Fibroblast of skin of left quadriceps (primary cell): ENCODE results near the gene MADD.
A peak's percentile ranks its signal among the peaks of the same experiment; 100 is the strongest.

Experiments used
- DNase-seq, 2 experiments: peaks; one replicate each; pipeline ENCODE4 v3.0.0-alpha.2; 2013; ENCODE audit warnings: low read depth in 2 of 2

The MADD gene

DNA sequence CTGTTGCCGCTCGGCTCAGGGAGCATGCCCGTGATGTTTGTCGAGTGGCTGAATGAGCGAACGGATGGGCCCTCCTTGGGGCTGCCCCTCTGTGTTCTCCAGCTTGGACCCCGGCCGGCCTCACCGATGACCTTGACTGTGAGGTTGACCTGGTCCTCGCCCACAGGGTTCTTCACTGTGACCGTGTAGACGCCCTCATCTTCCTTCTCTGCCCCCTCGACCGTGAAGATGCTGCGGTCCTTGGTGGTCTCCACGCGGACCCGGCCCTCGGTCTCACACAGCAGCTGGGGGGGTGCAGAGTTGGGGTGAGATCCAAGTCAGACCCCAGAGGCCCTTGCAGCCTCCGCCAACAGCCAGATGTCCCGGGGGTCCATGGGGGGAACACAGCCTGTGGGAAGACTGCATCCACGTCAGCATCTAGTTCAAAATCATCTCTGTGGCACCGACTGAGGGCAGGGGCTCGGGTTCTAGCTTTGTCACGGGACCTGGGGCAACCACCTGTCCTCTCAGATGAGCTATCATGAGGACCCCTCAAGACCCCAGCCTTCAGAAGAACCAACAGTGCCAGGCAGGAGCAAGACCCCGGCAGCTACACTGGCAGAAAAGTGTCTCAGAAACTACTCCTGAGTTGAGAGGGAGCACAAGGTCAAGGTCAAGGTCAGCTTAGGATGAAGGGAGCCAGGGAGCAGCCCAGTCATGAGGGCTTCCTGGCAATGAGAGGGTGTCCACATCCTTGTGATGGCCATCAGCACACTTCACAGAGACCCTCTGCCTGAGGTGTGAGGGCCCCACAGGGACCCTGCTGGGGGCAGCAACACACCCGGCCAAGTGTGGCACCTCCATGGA lies 68.7 kb downstream of the MADD start:
- DNase-seq = no peak

DNA sequence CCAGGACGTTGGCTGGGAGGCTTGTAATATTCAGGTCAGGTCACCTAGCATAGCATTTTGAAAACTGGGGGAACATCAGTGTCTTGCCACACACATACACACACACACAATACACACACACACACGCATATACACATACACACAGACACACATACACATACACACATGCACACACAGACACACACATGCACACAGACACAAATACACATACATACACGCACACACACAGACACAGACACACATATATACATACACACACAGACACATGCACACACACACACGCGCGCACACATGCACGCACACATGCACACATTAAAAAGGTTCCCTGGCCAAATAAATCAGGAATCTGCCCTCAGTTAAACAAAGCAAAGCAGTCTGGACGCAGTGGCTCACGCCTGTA lies 70.1 kb downstream of the MADD start:
- no peak for DNase-seq

DNA sequence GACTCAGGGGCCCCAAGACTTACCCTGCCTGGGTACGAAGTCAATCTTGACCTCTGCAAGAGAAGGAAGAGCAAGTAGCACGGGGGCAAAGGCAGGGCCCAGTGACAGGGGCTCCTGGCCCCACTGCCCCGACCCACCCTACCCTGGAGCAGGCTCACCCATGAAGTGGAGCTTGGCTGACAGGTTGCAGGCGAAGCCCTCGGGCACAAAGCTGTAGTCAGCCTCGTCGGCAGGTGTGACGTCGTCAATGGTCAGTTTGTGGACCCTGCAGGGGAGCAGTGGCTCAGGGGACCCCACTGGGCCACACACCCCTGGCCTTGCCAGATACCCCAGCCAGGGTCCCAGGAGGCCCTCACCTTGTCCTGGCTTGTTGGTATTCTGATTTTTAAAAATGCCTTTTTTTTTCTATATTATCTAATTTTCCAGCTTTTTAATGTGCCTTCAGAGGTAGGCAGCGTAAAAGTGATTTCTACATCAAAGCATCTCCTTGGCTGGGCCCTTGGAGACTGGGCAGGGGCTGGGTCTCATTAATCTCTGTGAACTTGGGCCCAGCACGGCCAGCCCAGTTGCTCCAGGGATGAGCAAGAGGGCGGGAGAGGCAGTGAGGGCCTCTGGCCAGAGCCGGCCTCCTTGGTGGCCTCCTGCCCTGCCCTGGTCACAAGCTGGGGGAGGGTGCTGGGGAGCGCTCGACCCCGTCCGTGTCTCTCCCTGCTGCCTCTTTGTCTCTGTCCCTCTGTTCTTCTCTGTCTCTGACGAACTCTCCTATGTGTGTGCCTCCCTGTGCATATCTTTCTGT lies 71.2 kb downstream of the MADD start:
- no peak for DNase-seq

DNA sequence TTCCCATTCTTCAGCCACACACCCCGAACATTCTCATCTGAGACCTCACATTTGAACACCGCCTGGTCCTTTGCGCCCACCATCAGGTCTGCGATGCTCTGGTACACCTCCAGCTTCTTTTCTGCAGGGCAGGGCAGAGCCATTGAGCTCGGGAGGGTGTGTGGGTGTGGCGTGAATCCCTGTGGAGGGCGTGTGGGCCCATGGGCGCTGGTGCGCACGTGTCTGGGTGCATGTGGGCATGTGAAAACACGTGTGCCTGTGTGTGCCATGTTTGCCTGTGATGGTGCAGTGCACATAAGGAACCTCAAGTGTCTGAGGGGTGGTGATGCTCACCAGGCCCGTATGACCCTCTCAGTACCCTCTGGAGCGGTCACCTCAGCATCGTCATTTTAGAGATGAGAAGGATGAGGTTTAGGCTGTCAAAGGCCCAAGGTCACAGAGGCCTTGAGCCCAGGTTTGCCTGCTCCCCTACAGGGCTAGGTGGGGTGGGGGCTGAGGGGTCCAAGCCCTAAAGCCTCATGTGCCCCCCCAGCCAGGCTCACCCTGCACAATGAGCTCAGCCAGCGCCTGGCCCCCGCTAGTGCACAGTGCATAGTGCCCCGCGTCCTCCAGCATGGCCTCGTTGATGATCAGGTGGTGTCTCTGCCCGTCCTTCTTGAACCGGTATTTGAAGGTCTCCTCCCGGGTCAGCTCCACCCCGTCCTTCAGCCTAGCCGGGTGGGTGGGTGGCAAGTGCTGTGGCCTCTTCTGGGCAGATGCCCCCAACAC lies 72.3 kb downstream of the MADD start:
- DNase-seq = no peak

DNA sequence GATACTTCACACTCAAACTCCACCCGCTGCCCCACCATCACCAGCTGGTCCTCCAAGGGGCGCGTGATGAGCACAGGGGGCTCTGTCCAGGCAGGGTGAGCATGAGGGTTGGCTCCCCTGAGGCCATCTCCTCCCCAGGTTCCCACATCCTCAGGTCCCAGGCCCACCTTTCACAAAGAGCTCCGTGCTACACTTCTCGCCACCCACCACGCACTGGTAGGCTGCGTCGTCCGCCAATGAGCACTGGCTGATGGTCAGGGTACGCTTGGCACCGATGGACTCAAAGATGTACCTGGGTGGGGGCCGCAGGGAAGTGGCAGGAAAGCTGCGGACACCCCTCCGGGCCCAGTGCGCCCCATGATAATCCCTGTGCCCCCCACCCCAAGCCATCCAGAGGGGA lies 72.9 kb downstream of the MADD start:
- no peak for DNase-seq

DNA sequence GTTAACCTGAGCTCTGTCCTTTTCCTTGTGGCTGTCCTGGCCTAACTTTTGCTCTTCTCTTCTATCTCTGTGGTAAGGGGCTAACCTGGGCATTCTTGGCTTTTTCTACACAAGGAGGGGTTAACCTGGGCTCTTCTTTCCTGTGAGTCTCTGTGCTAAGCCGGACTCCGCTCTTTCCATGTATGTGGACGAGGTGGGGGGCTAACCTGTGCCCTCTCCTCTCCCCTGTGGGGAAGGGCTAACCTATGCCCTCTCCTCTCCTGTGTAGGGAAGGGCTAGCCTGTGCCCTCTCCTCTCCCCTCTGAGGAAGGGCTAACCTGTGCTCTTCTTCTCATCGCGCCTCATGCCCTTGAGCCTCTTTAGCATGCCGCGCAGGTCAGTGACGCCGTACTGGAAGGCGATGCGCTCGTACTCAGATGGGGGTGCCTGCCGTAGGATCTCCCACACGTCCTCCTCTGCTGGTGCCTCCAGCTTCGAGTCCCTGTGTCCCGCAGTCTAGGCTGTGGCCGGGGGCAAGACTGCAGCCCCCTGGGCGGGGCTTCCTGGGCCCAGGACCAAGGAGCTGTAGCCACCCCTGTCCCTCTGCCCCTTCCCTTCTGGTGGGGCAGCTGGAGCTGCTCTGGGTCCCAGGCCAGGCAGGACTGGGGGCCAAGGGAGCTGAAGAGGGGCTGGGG lies 76.1 kb downstream of the MADD start:
- no peak for DNase-seq

DNA sequence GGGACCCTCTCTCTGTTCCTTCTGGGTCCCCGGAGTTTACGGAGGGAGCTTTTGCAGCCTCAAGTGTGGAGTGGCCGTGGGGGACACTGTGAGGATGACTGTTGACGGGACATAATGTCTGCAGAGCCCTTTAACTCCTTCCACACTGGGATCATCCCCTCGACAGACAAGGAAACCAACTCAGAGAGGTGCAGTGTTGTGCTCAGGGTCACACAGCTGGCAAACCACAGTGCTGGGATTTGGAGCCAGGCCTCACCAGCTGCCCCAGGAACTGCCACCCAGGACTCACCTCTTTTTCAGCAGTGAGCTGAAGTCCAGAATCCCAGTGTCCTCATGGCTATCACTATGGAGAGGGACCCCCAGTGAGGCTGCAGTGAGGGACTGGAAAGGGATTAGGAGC lies 77.2 kb downstream of the MADD start:
- no peak for DNase-seq

DNA sequence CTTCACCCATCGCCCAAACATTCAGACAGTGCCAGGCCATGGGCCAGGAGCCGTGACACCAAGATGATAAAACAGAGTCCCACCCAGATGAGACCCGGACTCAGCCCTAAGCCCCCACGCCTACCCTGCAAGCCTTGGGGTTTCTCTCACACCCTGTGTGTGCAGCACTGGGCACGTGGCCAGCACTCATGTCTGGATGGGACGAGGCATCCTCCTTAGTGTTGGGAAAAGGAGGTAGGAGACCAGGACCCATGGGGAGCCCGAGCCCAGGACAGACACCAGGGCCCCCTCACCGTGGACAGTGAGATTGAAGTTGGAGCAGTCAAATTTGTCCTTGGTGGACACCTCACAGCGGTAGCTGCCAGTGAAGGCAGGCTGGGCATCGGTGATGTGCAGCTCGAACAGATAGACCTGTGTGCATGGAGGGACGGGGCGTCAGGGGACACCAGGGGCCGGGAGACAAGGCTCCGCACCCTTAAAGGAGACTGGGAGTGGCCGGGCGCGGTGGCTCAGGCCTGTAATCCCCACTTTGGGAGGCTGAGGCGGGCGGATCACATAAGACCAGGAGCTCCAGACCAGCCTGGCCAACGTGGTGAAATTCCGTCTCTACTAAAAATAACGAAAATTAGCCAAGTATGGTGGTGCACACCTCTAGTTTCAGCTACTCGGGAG lies 78.3 kb downstream of the MADD start:
- DNase-seq = no peak

DNA sequence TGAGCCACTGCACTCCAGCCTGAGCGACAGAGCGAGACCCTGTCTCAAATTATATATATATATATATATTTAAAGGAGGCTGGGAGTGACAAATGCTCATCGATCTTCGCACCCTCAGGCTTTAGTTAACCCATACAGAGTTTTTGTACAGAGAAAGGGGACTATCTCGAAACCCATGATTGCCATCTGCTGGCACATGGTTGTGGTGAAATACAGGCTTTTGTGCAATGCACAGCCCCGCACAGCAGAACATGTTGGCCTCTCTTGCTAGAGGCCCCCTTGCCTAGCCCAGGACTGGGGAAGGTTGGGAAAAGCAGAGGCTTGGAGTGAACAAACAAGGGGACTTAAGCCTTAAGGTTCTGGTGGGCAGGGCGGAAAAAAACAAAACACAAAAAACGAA lies 78.9 kb downstream of the MADD start:
- DNase-seq = no peak

DNA sequence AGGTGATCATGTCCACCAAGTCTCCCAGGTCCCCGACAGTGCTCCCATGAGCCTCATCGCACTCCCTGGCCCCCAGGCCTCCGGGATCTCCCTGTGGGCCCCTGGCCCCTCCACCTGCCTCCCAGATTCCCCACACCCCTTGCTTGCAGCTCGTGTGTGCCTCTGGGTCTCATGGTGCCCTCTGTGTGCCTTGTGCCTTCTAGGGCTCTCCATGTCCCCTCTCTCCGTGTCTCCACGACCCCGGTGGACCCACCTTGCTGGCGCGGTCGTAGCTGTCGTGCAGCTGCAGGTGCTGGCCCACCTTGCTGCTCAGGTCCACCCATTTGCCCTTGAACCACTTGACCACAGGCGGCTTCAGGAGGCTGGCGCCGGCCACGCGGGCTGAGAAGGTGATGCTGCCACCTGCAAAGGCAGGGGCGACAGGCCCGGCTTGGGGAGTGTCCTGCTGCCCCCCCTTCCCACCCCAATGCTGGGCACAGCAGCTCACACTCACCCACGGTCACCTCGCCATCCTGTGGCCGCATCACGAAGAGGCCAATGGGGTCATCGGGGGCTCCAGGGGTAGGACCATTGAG lies 79.7 kb downstream of the MADD start:
- no peak for DNase-seq

DNA sequence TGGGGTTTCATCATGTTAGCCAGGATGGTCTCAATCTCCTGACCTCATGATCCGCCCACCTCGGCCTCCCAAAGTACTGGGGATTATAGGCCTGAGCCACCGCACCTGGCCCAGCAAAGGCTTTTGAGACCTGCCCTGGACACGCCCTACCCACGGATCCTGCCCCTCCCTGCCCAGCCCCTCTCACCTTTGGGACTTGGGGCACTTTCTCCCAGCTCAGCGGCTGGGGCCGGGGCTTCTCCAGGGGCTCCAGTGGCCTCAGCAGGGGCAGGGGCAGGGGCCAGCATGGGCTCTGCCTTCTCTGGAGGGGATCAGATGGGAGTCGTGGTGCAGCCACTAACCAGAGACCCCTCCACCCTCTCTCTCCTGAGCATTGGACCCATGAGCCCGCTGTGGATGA lies 80.4 kb downstream of the MADD start:
- DNase-seq = no peak

DNA sequence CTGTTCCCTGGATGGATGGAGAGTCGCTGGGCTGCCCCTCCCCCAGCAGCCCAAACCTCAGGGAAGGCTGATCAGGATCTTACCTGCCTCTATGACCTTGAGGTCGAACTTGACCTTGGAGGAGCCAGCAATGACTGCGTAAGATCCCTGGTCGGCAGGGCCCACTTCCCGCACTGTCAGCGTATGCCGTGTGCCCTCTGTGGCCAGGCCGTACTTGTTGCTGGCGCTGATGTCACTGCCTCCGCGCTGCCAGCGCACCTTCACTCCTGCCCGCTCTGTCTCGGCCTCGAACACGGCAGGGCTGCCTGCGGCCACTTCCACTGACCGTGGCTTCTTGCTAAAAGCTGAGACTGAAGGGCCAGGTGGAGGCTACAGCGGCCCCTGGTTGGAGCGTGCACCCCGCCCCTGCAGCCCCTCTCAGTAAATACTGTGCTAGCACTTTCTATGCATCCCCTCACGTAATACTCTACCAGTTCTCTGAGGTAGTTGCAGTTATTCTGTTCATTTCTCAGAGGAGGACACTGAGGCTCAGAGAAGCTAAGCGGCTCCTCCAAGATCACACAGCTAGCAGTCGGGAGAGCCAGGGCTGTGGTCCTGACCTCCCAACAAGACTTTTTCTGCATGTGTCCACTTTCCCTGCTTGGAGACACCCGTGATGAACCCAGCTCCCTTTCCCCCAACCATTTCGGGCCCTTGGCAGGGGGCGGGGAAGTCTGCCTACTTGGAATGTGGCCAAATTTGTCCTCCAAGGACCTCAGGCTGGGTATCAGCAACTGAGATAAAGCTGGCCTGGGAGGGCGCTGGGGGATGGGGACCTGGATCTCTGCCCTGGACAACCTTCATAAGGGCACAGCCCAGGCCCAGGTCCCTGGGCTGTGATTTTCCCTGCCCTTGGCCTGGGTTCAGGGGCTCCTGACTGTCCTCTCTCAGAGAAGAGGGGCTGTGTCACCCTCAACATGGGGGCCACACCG lies 81.5 kb downstream of the MADD start:
- DNase-seq = no peak

DNA sequence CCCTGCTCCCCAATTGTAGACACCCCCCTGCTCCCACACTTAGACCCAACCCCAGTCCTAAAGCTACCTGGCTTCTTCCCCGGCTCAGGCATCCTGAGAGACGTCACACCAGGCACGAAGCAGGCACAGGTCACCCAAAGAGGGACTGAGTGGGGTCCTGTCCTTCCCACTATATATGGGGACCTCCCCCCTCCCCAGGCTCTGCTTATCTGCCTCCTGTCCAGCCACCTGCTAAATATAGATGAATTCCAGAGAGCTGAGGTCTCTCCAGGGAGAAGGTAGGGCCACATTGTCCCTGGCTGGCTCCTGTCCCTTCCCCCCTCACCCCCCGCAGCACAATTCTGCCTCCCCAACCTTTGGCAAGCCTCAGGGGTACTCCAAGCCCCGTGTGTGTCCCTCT lies 82.6 kb downstream of the MADD start, which contains the start of gene MYBPC3:
MYBPC3 (minus strand) TSS at position 147 of the 400 bp plus-strand sequence; CDS start at position 92, 55 bp downstream.
- no peak for DNase-seq

DNA sequence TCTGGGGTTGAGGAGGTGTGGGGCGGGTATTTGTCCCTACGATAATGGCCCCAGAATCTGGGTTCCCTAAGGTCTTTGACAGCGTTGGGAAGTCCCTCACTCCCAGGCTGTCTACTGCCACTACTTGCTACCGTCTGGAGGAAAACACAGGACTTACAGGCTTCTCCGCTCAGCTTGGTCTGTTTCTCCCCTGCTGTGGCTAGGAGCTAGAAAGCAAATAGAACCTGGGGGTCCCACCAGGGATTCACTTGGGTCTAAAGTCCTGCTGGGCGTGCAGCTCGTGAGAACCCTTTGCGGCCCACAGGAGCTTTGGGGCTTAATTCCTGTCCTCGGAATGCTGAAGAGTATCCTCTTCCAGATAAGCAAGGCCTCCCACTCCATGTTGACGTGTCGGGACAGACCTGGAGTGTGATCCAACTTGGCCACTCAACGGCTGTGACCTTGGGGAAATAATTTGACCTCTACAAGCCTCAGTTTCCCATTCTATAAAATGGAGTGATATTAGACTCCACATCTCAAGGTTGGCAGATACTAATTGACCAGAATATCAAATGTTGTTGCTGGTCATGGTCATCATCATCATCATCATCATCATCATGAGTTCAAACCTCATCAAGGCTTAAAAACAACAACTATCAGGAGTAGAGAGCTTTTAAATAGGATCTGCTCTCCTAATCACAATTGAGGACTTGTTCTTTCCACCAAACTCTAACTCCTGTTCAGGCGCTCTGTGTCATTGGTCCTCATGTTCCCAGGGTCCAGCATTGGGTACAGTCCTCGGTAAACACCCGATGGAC lies 84.2 kb downstream of the MADD start:
- no peak for DNase-seq

DNA sequence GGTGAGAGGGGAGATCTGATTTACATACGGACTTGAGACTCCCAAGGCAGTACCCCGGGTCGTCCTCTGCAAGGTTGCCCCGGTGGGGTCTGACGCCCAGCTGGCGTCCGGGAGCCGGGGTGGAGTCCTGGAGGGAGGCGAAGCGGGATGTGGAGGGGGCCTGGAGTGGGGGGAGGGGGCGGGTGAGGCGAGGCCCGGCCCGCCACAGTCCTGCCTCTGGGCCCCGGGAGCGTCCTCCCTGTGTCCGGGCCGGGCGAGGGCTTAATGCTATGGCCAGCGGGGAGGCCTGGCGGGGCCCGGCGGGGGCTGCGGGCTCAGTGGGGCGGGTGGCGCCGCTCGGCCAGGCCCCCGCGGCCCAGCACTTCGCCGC lies 85.0 kb downstream of the MADD start:
- DNase-seq = no peak

DNA sequence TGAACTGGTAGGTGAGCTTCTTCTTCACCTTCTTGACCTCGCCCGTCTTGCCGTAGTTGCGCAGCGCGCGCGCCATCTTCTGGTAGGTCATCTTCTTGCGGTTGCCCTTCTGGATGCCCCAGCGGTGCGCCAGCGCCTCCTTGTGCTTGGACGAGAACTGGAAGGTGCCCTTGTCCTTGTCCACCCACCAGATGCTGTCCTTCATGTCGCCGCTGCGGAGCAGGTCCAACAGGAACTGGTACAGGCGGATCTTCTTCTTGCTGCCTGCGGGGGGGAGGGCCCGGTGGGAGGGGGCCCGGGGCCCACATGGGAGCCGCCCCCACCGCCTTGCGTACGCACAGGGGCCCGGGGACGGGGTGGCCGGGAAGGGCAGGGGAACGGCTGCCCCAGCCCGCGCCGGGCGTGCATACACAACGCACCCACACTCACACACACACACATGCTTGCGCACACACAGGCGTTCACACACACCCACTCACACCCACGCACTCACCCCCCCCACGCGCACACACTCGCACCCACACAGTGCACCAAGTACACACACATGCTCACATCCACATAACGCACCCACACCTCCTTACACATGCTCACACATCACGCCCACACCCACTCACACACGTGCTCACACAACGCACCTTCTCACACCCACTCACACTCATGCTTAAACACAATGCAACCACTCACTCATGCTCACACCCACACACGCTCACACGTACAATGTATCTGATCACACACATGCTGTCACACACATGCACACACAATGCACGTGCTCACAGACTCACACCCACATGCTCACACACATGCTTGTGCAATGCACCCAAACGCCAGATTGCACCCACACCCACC lies 85.6 kb downstream of the MADD start:
- peak; percentile 63 to 65 for DNase-seq

DNA sequence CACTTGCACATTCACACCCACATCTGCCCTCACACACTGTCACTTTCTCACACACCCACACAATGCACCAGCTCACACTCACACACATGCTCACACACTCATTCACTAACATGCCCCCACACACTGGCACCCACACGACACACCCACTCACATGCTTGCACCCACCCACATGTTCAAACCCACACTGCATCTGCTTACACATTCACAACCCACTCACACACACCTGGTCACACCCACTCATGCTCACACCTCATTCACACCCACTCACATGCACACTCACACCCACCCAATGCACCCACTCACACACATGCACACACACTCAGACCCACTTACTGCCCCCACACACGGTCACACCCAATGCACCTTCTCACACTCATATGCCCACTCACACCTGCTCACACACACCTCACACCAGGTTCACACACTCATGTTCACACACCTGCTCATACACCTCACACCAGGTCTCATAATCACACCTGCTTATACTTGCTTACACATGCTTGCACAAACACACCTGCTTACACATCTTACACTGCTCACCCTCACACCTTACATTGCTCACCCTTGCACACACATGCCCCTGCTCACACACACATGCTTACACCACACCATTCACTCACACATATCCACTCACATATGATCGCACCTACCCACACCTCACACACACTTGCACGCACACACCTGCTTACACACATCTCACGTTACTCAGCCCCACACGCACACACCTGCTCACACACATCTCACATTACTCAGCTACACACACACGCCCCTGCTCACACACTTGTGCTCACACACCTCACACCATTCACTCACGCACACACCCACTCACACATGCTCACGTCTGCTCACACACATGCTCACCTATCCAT lies 86.4 kb downstream of the MADD start:
- DNase-seq = no peak
